PC-9 (cell line): ENCODE measurements around the gene MEAK7. TPM values are rescaled to one million over a fixed set of nuclear protein-coding genes. Genes with fewer than 3 reads are reported as not detected.

Source experiments
- BruUV-seq: library from RNA; stranded (reverse); fragments of 400-500 nt; replicated peaks from 2 replicates; lab custom pipeline; 2021; lab: Mats Ljungman, UMichigan
- CTCF ChIA-PET: fragments of 300-600 bp; sonication (Branson Sonifier 250); formaldehyde crosslinking; loops from one replicate; lab custom pipeline; 2022; ENCODE audit warnings: antibody characterized with exemption; lab: Charles Lee
- POLR2A ChIA-PET: fragments of 300-600 bp; sonication (Branson Sonifier 250); formaldehyde crosslinking; loops from one replicate; lab custom pipeline; 2022; ENCODE audit warnings: antibody characterized with exemption; ENCODE audit not compliant: unreplicated experiment; lab: Charles Lee
- DNase-seq, 2 experiments: peaks; one replicate each; pipeline versions ENCODE4 v3.0.0 to v3.0.0-alpha.2; 2015 to 2022; ENCODE audit warnings: mixed read lengths in 1 of 2
- H2AFZ ChIP-seq: fragments of 200-600 bp; sonication (generic); 2 replicates; pipeline ENCODE4 v1.8.1; 2017; ENCODE audit warnings: antibody characterized with exemption
- H3F3A ChIP-seq: fragments of 200-600 bp; sonication (generic); 2 replicates; pipeline ENCODE4 v1.8.1; 2017; ENCODE audit warnings: antibody characterized with exemption, mild to moderate bottlenecking, low read depth; ENCODE audit not compliant: insufficient read depth
- H3K27ac ChIP-seq: fragments of 200-600 bp; sonication (generic); 2 replicates; pipeline ENCODE4 v1.6.1; 2016; ENCODE audit warnings: mixed run types
- H3K27me3 ChIP-seq: fragments of 200-600 bp; sonication (generic); 2 replicates; pipeline ENCODE4 v1.6.1; 2016; ENCODE audit warnings: low read depth, mixed run types; ENCODE audit not compliant: insufficient read depth
- H3K36me3 ChIP-seq: fragments of 200-600 bp; sonication (generic); 2 replicates; pipeline ENCODE4 v1.6.1; 2016; ENCODE audit warnings: low read depth, mixed run types
- H3K4me1 ChIP-seq: fragments of 200-600 bp; sonication (generic); replicated peaks from 2 replicates; pipeline ENCODE4 v1.6.1; 2016; ENCODE audit warnings: mixed run types; ENCODE audit not compliant: insufficient read depth
- H3K4me2 ChIP-seq: fragments of 200-600 bp; sonication (generic); 2 replicates; pipeline ENCODE4 v1.6.1; 2017; ENCODE audit warnings: mixed run types
- H3K4me3 ChIP-seq: fragments of 200-600 bp; sonication (generic); 2 replicates; pipeline ENCODE4 v1.6.1; 2016; ENCODE audit warnings: mixed run types
- H3K79me2 ChIP-seq: fragments of 200-600 bp; sonication (generic); 2 replicates; pipeline ENCODE4 v1.6.1; 2017; ENCODE audit warnings: low read depth, mixed run types
- H3K9me2 ChIP-seq: fragments of 200-600 bp; sonication (generic); 2 replicates; pipeline ENCODE4 v1.8.1; 2017; ENCODE audit warnings: mild to moderate bottlenecking; ENCODE audit not compliant: insufficient read depth
- H3K9me3 ChIP-seq: fragments of 200-600 bp; sonication (generic); 2 replicates; pipeline ENCODE4 v1.8.1; 2016; ENCODE audit warnings: low read depth; ENCODE audit not compliant: insufficient read depth
- H4K20me1 ChIP-seq: fragments of 200-600 bp; sonication (generic); 2 replicates; pipeline ENCODE4 v1.8.1; 2017; ENCODE audit not compliant: insufficient read depth
- CTCF ChIP-seq: fragments of 200-600 bp; sonication (generic); conservative IDR thresholded peaks from 2 replicates; pipeline ENCODE4 v1.6.1; 2017; ENCODE audit warnings: mixed run types, antibody characterized with exemption, mild to moderate bottlenecking, moderate library complexity
- EZH2 ChIP-seq: fragments of 200-600 bp; sonication (generic); IDR thresholded peaks from 2 replicates; pipeline ENCODE4 v1.8.0; 2017; ENCODE audit warnings: antibody characterized with exemption, low read depth
- intact Hi-C: fragments of 100-400 bp; cut with micrococcal nuclease; formaldehyde crosslinking; loops from one replicate; pipeline ENCODE4 v1.10.0; 2022; ENCODE audit not compliant: unreplicated experiment
- total RNA-seq: library from RNA; stranded (reverse); gene quantifications from 2 replicates; pipeline ENCODE4 v1.2.3, GENCODE V29; 2021

The MEAK7 gene
- total RNA-seq, 1 experiment from 2014 or later: 73.4 TPM

- H3K27ac ChIP-seq: no peak overlapping the region
- no peaks in the 10 kb centered on the region for H3K4me1 ChIP-seq
- POLR2A ChIA-PET: no interaction called here
- TF ChIP-seq CTCF: no peak
- no peak for TF ChIP-seq EZH2
- no peaks in the 10 kb centered on the region; the same call in 1 of the 2 replicates for H4K20me1 ChIP-seq
- H3K9me3 ChIP-seq: no peaks in the 10 kb centered on the region
- H3K36me3 ChIP-seq: peaks cover 30% of the 10 kb centered on the region
- CTCF ChIA-PET: no interaction called here
- TSS peak; percentile 10 for BruUV-seq
- H3K79me2 ChIP-seq: no peaks in the 10 kb centered on the region
- intact Hi-C loops: loop anchor here (2.0 kb wide), 1 partner anchor 401 kb away; no protein-coding TSS in a partner anchor
- no peak overlapping the region for H3K4me2 ChIP-seq
- no peaks in the 10 kb centered on the region for H3F3A ChIP-seq
- DNase-seq: no peak
- H3K9me2 ChIP-seq: no peaks in the 10 kb centered on the region
- H2AFZ ChIP-seq: no peak overlapping the region
- no peak overlapping the region for H3K4me3 ChIP-seq
- no peaks in the 10 kb centered on the region for H3K27me3 ChIP-seq
Observed at GRCh38 chr16:84485255-84486010, 19.0 kb downstream of the MEAK7 start.

- CTCF ChIA-PET: interaction anchor here (0.6 kb wide), 1 partner anchor 194 kb away, joined by 3 read pairs; no protein-coding TSS in a partner anchor
- intact Hi-C loops: loop anchor here (2.0 kb wide), 1 partner anchor 400 kb away; no protein-coding TSS in a partner anchor
- DNase-seq: peak in 1 of 2 experiments; percentile 31
Observed at GRCh38 chr16:84484579-84485254, 19.7 kb downstream of the MEAK7 start.

More at GRCh38 chr16:84484579-84485254, 19.7 kb downstream of the MEAK7 start:
- Histone ChIP-seq H3K9me2 (no peaks in the 10 kb centered on the region), H3K79me2 (no peaks in the 10 kb centered on the region), H3F3A (no peaks in the 10 kb centered on the region), H2AFZ (no peak overlapping the region), H3K4me3 (no peak overlapping the region), H3K27me3 (no peaks in the 10 kb centered on the region), H3K4me1 (no peaks in the 10 kb centered on the region), H3K9me3 (no peaks in the 10 kb centered on the region), H3K27ac (no peak overlapping the region), H4K20me1 (no peaks in the 10 kb centered on the region; the same call in 1 of the 2 replicates), H3K36me3 (peaks cover 26% of the 10 kb centered on the region; the same call in 1 of the 2 replicates), H3K4me2 (no peak overlapping the region)
- peak; percentile 81 for TF ChIP-seq CTCF
- no peak for TF ChIP-seq EZH2
- BruUV-seq: no TSS peak
- POLR2A ChIA-PET: no interaction called here
